ENCODE results near the gene ZNF628. TPM values are rescaled to one million over a fixed set of nuclear protein-coding genes. Genes with fewer than 3 reads are reported as not detected.

ZNF628 gene
- total RNA-seq = 10 to 100 TPM in 3 of 4 donors, 1 to 10 TPM in 1; 5.1 to 16.6 (median 11.9) TPM

GRCh38 chr19:55476100-55476775 lies at the start of gene ZNF628:
ZNF628 (plus strand) TSS chr19:55476617; CDS start chr19:55479911, 3,294 bp downstream.
- intact Hi-C loops (cut with DNase I) = no loop called here
- no peaks in the 10 kb centered on the region for H3K9me3 ChIP-seq
- TF ChIP-seq POLR2AphosphoS5 (IDR thresholded peaks at IDR 0.05) (peak; percentile 90 to 98), POLR2A (IDR thresholded peaks at IDR 0.05; ENCODE audit: low read depth) (peak; percentile 79), CTCF (IDR thresholded peaks at IDR 0.05) (no peak), EP300 (IDR thresholded peaks at IDR 0.05) (no peak)
- peaks cover 0 to 6% (median 4%) of the 10 kb centered on the region in 4 donors for H3K36me3 ChIP-seq
- H3K4me1 ChIP-seq = peaks cover 22 to 28% (median 24%) of the 10 kb centered on the region in 4 donors
- H3K27ac ChIP-seq (replicated peaks in 1 of 4) = peak within 1 kb of the TSS; percentile 95 to 96 (median 96)
- H3K4me3 ChIP-seq = peak within 1 kb of the TSS; percentile 67 to 90 (median 67)
- 2% methylated on average over 22 of the region's 61 CpGs for WGBS
- DNase-seq (ENCODE audit: extremely low spot score) = peak; percentile 99
- no peaks in the 10 kb centered on the region for H3K27me3 ChIP-seq

GRCh38 chr19:55431183-55431582 lies 45.2 kb upstream of the ZNF628 start:
- Histone ChIP-seq H3K27ac (replicated peaks in 1 of 4) (no peak overlapping the region), H3K4me3 (no peak overlapping the region), H3K36me3 (no peaks in the 10 kb centered on the region), H3K9me3 (no peaks in the 10 kb centered on the region), H3K4me1 (peaks cover 0 to 8% (median 2%) of the 10 kb centered on the region in 4 donors), H3K27me3 (peaks cover 7 to 90% (median 33%) of the 10 kb centered on the region in 4 donors)
- WGBS = 100% methylated on average over 1 of the region's 1 CpG
- no peak for DNase-seq (ENCODE audit: extremely low spot score)
- TF ChIP-seq EP300 (IDR thresholded peaks at IDR 0.05) (no peak), POLR2AphosphoS5 (IDR thresholded peaks at IDR 0.05) (no peak), POLR2A (IDR thresholded peaks at IDR 0.05; ENCODE audit: low read depth) (no peak), CTCF (IDR thresholded peaks at IDR 0.05) (no peak)
- intact Hi-C loops (cut with DNase I) = no loop called here

GRCh38 chr19:55432241-55432959 lies 44.0 kb upstream of the ZNF628 start:
- TF ChIP-seq POLR2AphosphoS5 (IDR thresholded peaks at IDR 0.05) (no peak), EP300 (IDR thresholded peaks at IDR 0.05) (no peak), POLR2A (IDR thresholded peaks at IDR 0.05; ENCODE audit: low read depth) (no peak), CTCF (IDR thresholded peaks at IDR 0.05) (no peak)
- intact Hi-C loops (cut with DNase I) = no loop called here
- Histone ChIP-seq H3K4me1 (peaks cover 0 to 9% (median 3%) of the 10 kb centered on the region in 4 donors), H3K27me3 (peaks cover 7 to 92% (median 34%) of the 10 kb centered on the region in 4 donors), H3K9me3 (no peaks in the 10 kb centered on the region), H3K36me3 (no peaks in the 10 kb centered on the region), H3K4me3 (no peak overlapping the region), H3K27ac (replicated peaks in 1 of 4) (no peak overlapping the region)
- DNase-seq (ENCODE audit: extremely low spot score) = no peak
- WGBS = 87% methylated on average over 14 of the region's 14 CpGs

- Histone ChIP-seq H3K4me3 (no peak overlapping the region), H3K36me3 (no peaks in the 10 kb centered on the region), H3K4me1 (peaks cover 0 to 13% (median 4%) of the 10 kb centered on the region in 4 donors), H3K27ac (replicated peaks in 1 of 4) (no peak overlapping the region), H3K9me3 (no peaks in the 10 kb centered on the region), H3K27me3 (peaks cover 7 to 93% (median 43%) of the 10 kb centered on the region in 4 donors)
- intact Hi-C loops (cut with DNase I) = no loop called here
- WGBS = 3% methylated on average over 6 of the region's 48 CpGs
- no peak for DNase-seq (ENCODE audit: extremely low spot score)
- TF ChIP-seq CTCF (IDR thresholded peaks at IDR 0.05) (no peak), EP300 (IDR thresholded peaks at IDR 0.05) (no peak), POLR2A (IDR thresholded peaks at IDR 0.05; ENCODE audit: low read depth) (no peak), POLR2AphosphoS5 (IDR thresholded peaks at IDR 0.05) (no peak)
Measured at GRCh38 chr19:55433292-55433691, 43.1 kb upstream of the ZNF628 start.
